OCI-LY7 (cell line): Measurements from ENCODE around the gene ATE1. TPM values are rescaled to one million over a fixed set of nuclear protein-coding genes. Genes with fewer than 3 reads are reported as not detected.

Experiments used
- BruUV-seq: library from RNA; stranded (reverse); fragments of 400-500 nt; replicated peaks from 2 replicates; lab custom pipeline; 2021; lab: Mats Ljungman, UMichigan
- CTCF ChIA-PET: fragments of 300-600 bp; sonication (Branson Sonifier 250); formaldehyde crosslinking; loops from one replicate; lab custom pipeline; 2022; ENCODE audit warnings: antibody characterized with exemption; ENCODE audit not compliant: unreplicated experiment; lab: Charles Lee
- POLR2A ChIA-PET: fragments of 300-600 bp; sonication (Branson Sonifier 250); formaldehyde crosslinking; loops from one replicate; lab custom pipeline; 2022; ENCODE audit warnings: antibody characterized with exemption; lab: Charles Lee
- DNase-seq: peaks from one replicate; pipeline ENCODE4 v3.0.0-alpha.2; 2015; ENCODE audit warnings: low spot score
- H2AFZ ChIP-seq: fragments of 200-600 bp; sonication (generic), shearing (Covaris generic); 2 replicates; pipeline ENCODE4 v1.6.1; 2014; ENCODE audit warnings: mild to moderate bottlenecking, antibody characterized with exemption, low read length, moderate library complexity
- H3K27ac ChIP-seq: fragments of 200-600 bp; sonication (generic); 2 replicates; pipeline ENCODE4 v1.5.1; 2014; ENCODE audit warnings: mixed run types, low read depth, mild to moderate bottlenecking, moderate library complexity, low read length, inconsistent platforms; ENCODE audit not compliant: poor library complexity, severe bottlenecking
- H3K36me3 ChIP-seq: fragments of 200-600 bp; sonication (generic); 2 replicates; pipeline ENCODE4 v1.6.1; 2014; ENCODE audit warnings: mild to moderate bottlenecking, antibody characterized with exemption, low read length, moderate library complexity, mixed read lengths; ENCODE audit not compliant: insufficient read depth
- H3K4me1 ChIP-seq: fragments of 200-600 bp; sonication (generic); 2 replicates; pipeline ENCODE4 v1.5.1; 2014; ENCODE audit warnings: mild to moderate bottlenecking, low read length; ENCODE audit not compliant: insufficient read depth, poor library complexity, severe bottlenecking
- H3K4me2 ChIP-seq: fragments of 200-600 bp; sonication (generic); 2 replicates; pipeline ENCODE4 v1.6.1; 2014; ENCODE audit warnings: mild to moderate bottlenecking, low read length
- H3K4me3 ChIP-seq: fragments of 200-600 bp; sonication (generic); 2 replicates; pipeline ENCODE4 v1.5.1; 2014; ENCODE audit warnings: mild to moderate bottlenecking, low read depth, low read length; ENCODE audit not compliant: poor library complexity, severe bottlenecking
- H3K79me2 ChIP-seq: fragments of 200-600 bp; sonication (generic); 2 replicates; pipeline ENCODE4 v1.6.1; 2016; ENCODE audit warnings: low read depth, mild to moderate bottlenecking, low read length, moderate library complexity, mixed read lengths; ENCODE audit not compliant: insufficient read depth
- H3K9me2 ChIP-seq: fragments of 200-600 bp; sonication (generic); 2 replicates; pipeline ENCODE4 v1.6.1; 2016; ENCODE audit warnings: mild to moderate bottlenecking, low read length, mixed read lengths; ENCODE audit not compliant: insufficient read depth
- H3K9me3 ChIP-seq: fragments of 200-600 bp; sonication (generic); 2 replicates; pipeline ENCODE4 v1.6.1; 2014; ENCODE audit warnings: mild to moderate bottlenecking, mixed run types, low read length, mixed read lengths
- H4K20me1 ChIP-seq: fragments of 200-600 bp; sonication (generic); 2 replicates; pipeline ENCODE4 v1.6.1; 2014; ENCODE audit warnings: mild to moderate bottlenecking, antibody characterized with exemption, low read length, moderate library complexity, mixed read lengths; ENCODE audit not compliant: insufficient read depth
- CTCF ChIP-seq: fragments of 200-600 bp; sonication (generic); conservative IDR thresholded peaks from 2 replicates; pipeline ENCODE4 v1.5.1; 2014; ENCODE audit warnings: mild to moderate bottlenecking, antibody characterized with exemption, low read length, moderate library complexity, mixed read lengths
- EZH2phosphoT487 ChIP-seq: fragments of 200-600 bp; sonication (generic); IDR thresholded peaks from 2 replicates; pipeline ENCODE4 v1.6.1; 2018; ENCODE audit warnings: low read depth, borderline replicate concordance, mild to moderate bottlenecking, mixed run types, antibody characterized with exemption, low read length, moderate library complexity, mixed read lengths
- intact Hi-C: fragments of 100-400 bp; cut with micrococcal nuclease; formaldehyde crosslinking; loops from one replicate; pipeline ENCODE4 v1.10.0; 2022; ENCODE audit not compliant: unreplicated experiment
- total RNA-seq, 2 experiments: library from RNA; depleted of rRNA in 1 of 2; stranded (reverse); fragments of >200 nt in 1 of 2; shearing (Covaris generic) in 1 of 2; gene quantifications; 2 replicates each; pipeline ENCODE4 v1.2.3, GENCODE V29; 2014 to 2022

ATE1 gene
- total RNA-seq, 2 experiments from 2014 or later, result 14.8 to 44.7 TPM

- BruUV-seq, result no TSS peak
- TF ChIP-seq EZH2phosphoT487 (no peak), CTCF (no peak)
These were observed 205.2 kb downstream of the ATE1 start for GRCh38 chr10:121722665-121723064.

GRCh38 chr10:121721257-121721656 is 206.6 kb downstream of the ATE1 start:
- H4K20me1 ChIP-seq, result no peaks in the 10 kb centered on the region
- H3K27ac ChIP-seq, result no peak overlapping the region
- H2AFZ ChIP-seq, result no peak overlapping the region
- POLR2A ChIA-PET, result no interaction called here
- intact Hi-C loops, result no loop called here
- H3K4me3 ChIP-seq, result no peak overlapping the region
- no peak for TF ChIP-seq EZH2phosphoT487
- TF ChIP-seq CTCF, result no peak
- H3K9me3 ChIP-seq, result no peaks in the 10 kb centered on the region
- no peaks in the 10 kb centered on the region for H3K79me2 ChIP-seq
- no peaks in the 10 kb centered on the region for H3K4me1 ChIP-seq
- CTCF ChIA-PET, result no interaction called here
- no peaks in the 10 kb centered on the region for H3K36me3 ChIP-seq
- DNase-seq, result no peak
- H3K9me2 ChIP-seq, result no peaks in the 10 kb centered on the region
- no peak overlapping the region for H3K4me2 ChIP-seq
- no TSS peak for BruUV-seq

More at GRCh38 chr10:121722665-121723064, 205.2 kb downstream of the ATE1 start:
- no peak for DNase-seq
- intact Hi-C loops, result no loop called here
- no peaks in the 10 kb centered on the region for H3K36me3 ChIP-seq
- no peak overlapping the region for H3K4me3 ChIP-seq
- H3K9me2 ChIP-seq, result no peaks in the 10 kb centered on the region
- ChIA-PET POLR2A (no interaction called here), CTCF (no interaction called here)
- no peaks in the 10 kb centered on the region for H4K20me1 ChIP-seq
- H3K9me3 ChIP-seq, result no peaks in the 10 kb centered on the region
- no peak overlapping the region for H3K4me2 ChIP-seq
- H2AFZ ChIP-seq, result no peak overlapping the region
- no peaks in the 10 kb centered on the region for H3K79me2 ChIP-seq
- no peaks in the 10 kb centered on the region for H3K4me1 ChIP-seq
- no peak overlapping the region for H3K27ac ChIP-seq

GRCh38 chr10:121715969-121716368 is 211.9 kb downstream of the ATE1 start:
- CTCF ChIA-PET, result no interaction called here
- intact Hi-C loops, result no loop called here
- Histone ChIP-seq H3K4me2 (no peak overlapping the region), H2AFZ (no peak overlapping the region), H3K36me3 (no peaks in the 10 kb centered on the region), H3K79me2 (no peaks in the 10 kb centered on the region), H3K27ac (no peak overlapping the region), H3K9me3 (no peaks in the 10 kb centered on the region), H4K20me1 (no peaks in the 10 kb centered on the region), H3K9me2 (no peaks in the 10 kb centered on the region), H3K4me3 (no peak overlapping the region), H3K4me1 (no peaks in the 10 kb centered on the region)
- POLR2A ChIA-PET, result interaction anchor here (0.6 kb wide), 1 partner anchor 21 kb away, joined by 3 read pairs; no protein-coding TSS in a partner anchor
- BruUV-seq, result no TSS peak
- DNase-seq, result no peak
- TF ChIP-seq EZH2phosphoT487, result no peak
- TF ChIP-seq CTCF, result no peak
